GM21390 (cell line): ENCODE data around the gene ANKS1A.

Experiments
- ATAC-seq: cut with Tn5 transposase; IDR thresholded peaks from one replicate; pipeline ENCODE4 v1.9.1; 2021; ENCODE audit not compliant: unreplicated experiment

The ANKS1A gene

DNA sequence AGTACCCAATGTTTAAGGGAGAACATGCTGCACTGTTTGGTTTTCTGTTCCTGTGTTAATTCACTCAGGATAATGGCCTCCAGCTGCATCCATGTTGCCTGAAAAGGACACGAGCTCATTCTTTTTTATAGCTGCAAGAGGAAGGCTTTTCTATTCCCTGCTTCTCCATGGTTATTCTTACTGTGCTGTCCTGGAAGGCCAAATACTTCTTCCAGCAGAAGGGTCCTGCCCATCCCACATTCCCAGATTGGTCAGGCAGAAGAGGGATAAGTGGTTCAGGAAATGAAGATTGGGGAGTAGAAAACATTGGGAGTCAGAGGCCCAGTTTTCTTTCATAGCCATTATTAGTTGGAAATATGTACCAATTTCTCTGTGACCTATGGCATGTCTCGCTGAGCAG lies 129.7 kb downstream of the ANKS1A start:
- no peak for ATAC-seq

DNA sequence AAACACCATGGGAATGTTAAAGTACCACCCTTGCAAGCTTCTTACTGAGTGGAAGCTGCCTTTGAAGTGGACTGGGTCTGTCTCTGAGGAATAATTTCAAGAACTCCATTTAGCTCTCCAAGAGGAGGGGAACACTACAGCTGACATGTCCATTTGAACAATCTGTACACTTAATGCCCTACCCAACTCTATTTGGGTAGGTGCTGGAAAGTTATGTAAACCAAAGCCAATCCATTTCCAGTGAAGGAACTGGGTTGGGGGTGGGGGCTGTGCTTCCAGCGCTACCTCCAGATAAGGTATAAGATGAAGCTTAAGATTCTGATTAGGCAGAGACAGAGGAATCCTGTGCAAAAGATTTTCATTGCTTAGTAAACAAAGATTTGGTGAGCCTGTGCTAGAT lies 130.1 kb downstream of the ANKS1A start:
- ATAC-seq, result no peak

DNA sequence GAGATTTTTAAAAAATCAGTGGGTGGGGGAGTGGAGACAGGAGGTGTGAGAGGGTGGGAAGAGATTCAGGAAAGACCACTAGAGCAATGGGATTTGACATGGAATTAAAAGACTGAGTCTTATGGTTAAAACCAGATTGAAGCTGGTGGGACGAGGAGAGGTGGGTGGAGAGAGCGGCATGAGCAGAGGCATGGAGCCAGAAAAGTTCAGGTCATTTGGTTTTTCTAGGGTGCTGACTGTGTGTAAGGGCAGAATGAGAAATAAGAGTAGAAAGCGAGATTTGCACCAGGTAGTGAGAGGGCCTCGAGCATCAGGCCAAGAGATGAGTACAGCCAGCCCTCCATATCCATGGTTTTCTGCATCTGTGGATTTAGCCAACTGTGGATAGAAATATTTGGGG lies 130.8 kb downstream of the ANKS1A start:
- no peak for ATAC-seq

DNA sequence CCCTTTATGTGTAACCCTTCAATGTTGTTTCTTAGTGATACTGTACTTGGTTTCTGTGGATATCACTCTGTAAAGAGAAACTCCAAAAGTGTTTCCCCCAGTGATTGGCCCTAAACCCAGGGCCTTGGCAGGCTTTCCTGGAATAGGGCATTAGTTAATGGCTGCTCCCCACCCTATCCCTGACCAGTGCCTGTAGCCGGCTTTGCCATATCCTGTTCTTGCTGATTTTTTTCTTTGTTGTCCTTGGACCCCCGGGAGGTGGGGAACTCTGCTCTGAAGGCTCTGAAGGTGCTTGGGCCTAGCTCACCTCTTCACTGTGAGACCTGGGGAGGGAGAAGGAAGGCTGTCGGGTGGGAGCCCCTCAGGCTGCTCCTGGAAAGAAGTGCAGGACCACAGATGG lies 131.9 kb downstream of the ANKS1A start:
- ATAC-seq, result no peak

- ATAC-seq, result no peak
Measured at GRCh38 chr6:35023091-35024000, 134.3 kb downstream of the ANKS1A start.

DNA sequence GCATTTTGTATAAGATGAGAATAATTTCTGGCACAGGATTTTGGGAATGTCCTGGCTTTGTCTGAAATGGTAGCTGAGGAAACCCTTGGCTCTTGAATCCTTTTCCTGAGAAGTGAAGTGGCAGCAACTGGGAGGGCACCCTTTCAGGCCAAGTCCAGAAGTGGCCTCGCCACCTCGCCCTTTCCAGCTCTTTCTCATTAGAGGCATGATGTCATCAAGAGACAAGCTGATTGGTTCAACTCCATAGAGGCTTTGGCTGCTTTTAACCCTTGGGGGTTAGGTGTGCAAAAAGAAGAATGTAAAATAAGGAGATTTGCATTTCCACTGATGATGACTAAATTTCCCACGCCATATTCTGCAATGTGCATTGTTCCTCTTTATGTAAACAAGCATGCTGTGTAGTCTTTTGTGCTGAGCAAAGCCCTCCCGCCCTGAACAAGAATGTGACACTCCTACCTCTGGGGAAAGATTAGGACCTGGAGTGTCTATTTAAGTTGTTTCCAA lies 135.5 kb downstream of the ANKS1A start:
- ATAC-seq, result no peak

DNA sequence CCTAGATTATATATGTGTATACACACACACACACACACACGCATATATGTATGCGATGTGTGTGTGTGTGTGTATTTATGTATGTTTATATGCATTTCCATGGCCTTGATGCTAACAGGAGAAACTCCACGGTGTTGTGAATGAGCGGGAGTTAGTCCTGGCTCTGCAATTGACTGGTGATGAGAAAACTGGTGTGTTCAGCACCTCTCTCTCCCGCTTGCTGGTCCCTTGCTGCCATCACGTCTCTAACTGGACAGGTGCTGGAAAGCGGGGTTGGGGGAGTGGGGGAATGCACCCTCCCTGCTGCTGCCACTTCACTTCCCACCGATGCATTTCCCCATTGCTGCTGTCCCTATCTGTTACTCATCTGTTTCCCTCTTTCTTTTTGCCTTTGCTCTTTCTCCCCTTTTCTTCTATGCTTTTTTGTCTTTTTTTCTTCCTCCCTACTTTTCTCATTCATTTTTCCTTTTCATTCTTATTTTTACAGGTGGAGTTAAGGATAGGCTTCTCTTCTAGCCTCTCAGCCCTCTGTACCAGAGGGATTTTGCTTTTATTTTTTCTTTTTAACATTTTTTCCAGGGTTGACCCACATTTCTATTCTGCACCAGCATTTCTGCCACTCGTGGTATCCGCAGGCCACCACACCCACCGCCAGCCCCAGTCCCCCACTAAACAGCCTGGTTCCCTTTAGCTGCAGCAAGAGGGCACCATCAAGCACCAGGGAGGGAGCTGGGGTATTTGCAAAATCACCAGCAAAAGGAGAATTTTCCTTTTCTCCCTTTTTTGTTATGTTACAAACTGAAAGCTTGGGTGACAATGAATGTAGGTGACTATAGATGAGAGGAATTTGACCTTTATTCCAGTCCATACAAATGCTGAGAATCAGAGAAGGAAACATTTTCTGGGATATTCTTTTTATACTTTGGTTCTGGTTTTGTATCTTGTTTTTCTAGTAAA lies 136.5 kb downstream of the ANKS1A start:
- no peak for ATAC-seq

- ATAC-seq, result no peak
Measured at GRCh38 chr6:35026434-35027222, 137.6 kb downstream of the ANKS1A start.

DNA sequence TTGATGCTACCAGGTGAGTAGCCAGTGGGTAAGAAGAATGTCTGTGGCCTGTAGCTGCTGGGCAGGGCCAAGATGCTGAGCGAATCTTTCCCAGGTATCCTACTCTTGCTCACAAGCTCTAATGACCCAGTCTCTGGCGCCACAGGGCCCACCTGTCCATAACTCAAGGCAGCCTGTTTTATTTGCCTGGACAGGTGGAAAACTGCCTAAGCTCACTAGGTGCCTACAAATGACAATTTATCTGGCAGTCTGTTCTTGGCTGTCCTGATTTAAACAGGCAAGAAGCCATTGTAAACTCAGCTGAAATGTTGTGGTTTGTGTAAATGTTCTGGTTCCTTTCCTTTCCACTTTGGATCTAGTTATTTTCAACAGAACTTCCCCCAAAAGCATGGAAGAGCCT lies 138.8 kb downstream of the ANKS1A start:
- no peak for ATAC-seq

DNA sequence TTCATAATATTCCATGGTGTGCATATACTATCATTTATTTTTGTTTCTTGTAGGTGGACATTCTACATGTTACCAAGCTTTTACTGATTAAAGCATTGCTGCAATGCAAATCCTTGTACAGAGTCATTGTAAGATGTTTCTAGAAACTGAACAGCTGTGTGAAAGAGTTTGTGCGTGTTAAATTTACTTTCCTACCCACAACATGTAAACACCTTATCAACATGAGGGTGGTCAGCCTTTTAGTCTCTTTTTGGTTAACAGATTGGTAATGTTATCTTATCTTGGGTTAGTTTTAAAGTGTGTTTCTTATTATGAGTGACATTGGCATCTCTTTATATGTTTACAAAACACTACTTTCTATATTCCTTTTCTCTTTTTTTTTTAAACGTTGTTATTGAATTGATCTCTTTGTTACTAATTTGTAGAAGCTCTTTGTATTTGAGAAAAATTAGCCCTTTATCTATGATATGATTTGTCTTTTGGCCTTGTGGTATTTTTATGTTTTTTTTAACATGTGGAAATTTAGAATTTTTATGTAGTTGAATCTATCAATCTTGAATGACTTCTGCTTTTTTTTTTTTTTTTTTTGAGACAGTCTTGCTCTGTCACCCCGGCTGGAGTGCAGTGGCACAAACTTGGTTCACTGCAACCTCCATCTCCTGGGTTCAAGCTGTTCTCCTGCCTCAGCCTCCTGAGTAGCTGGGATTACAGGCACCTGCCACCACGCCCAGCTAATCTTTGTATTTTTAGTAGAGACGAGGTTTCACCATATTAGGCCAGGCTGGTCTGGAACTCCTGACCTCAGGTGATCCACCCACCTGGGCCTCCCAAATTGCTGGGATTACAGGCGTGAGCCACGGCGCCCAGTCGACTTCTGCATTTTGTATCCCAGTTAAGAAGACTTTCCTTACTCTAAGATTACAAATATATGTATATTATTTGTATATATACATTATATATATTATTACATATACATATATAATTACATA lies 140.0 kb downstream of the ANKS1A start:
- no peak for ATAC-seq

- no peak for ATAC-seq
Measured at GRCh38 chr6:35030099-35030498, 141.0 kb downstream of the ANKS1A start.

DNA sequence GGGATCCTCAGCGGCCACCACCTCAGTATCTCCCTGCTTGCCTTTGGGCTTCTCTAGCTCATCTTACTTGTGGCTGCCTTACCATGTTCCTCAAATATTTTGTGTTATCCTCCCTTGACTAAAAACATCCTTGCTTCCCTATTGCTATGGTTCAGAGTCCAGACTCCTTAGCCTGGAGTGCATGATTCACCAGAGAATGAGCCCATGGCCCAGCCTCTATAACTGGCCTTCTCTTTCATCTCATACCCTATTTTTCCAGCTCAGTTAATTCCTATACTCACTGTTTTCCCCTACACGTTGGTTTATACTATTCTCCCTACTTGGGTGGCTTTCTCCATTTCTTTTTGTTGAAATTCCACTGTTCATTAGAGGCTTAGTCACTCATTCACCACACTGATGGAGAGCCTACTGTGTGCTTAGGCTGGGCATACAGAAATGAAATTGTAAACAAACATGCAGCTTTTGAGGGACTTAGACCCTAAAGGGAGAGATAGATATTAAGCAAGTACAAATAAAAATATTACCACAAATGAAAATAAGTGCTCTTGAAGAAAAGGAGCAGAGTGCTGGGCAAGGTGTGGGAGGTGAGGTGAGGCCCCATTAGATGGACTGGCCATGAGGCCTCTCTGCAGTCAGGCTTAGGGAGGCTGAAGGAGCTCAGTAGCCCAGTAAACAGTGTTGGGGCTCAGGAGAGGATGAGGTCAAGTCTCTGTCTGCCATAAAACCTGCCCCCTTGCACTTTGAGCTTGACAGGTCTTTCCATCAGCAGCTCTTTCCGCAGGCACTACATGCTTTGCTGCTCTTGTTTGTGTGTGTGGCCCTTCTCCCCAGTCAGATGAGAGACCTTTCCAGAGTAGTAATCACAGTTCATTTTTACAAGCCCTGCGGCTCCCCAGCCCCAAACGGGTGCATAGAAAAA lies 142.8 kb downstream of the ANKS1A start:
- no peak for ATAC-seq

GRCh38 chr6:35033683-35034082 lies 144.6 kb downstream of the ANKS1A start:
- ATAC-seq, result no peak

DNA sequence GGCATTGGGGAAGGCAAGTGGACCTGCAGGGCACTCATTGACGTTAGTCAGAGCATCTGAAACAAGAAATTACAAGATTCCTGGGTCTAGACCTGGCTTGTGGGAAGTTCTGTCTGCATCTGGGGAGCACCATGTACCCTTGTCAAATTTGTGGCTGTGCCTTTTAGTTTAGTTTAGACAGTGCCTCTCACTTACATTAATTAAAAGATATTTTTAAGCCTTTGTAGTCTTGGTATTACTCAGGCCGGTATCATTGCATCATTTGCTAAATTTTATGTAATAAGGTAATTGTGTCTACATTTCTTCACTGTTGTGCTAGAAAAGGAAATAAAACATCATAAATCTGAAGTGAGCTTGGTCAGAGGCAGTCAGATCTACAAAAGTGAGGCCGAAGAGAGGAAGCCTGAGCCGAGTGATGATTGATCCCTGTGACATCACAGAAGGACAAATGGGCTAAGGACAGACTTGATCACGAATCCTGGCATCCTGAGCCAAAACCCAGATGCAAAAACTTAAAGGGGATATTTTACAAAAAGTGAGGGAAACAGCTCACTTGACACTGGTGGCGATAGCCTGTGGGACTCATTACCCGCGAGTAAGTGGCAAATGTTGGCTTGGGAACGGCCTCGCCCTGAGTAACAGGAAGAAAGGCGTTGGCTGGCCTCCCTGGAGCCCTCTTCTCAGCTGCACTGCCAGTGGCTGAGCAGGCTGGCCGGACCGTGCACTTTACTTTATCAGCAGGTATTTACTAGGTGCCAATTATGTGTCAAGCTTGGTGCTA lies 145.5 kb downstream of the ANKS1A start:
- ATAC-seq, result no peak

- no peak for ATAC-seq
Measured at GRCh38 chr6:35035481-35036030, 146.5 kb downstream of the ANKS1A start.

- no peak for ATAC-seq
Measured at GRCh38 chr6:35036059-35036827, 147.2 kb downstream of the ANKS1A start.
